Esophagus muscularis mucosa (tissue), 4 donors: ENCODE measurements around the gene FAN1. TPM values are rescaled to one million over a fixed set of nuclear protein-coding genes. Genes with fewer than 3 reads are reported as not detected.

Experiments used
- DNase-seq: peaks from one replicate; pipeline ENCODE4 v3.0.0-alpha.2; 2017; ENCODE audit errors: extremely low spot score
- H3K27ac ChIP-seq, 4 donors: fragments of 200-600 bp; sonication (generic); replicated peaks in 1 of 4; 1 replicate in 3 of 4; 2 replicates in 1 of 4; pipeline ENCODE4 v1.5.1; 2016 to 2019; ENCODE audit warnings: mild to moderate bottlenecking in 1 of 4
- H3K27me3 ChIP-seq, 4 donors: fragments of 200-600 bp; sonication (generic); one replicate each; pipeline versions ENCODE4 v1.5.1 to v1.6.0; 2016 to 2019
- H3K36me3 ChIP-seq, 4 donors: fragments of 200-600 bp; sonication (generic); one replicate each; pipeline ENCODE4 v1.5.1; 2016 to 2019
- H3K4me1 ChIP-seq, 4 donors: fragments of 200-600 bp; sonication (generic); one replicate each; pipeline ENCODE4 v1.5.1; 2016 to 2019
- H3K4me3 ChIP-seq, 4 donors: fragments of 200-600 bp; sonication (generic); 1 replicate in 2 of 4; 2 replicates in 2 of 4; pipeline ENCODE4 v1.5.1; 2016 to 2019; ENCODE audit warnings: mild to moderate bottlenecking in 4 of 4, moderate library complexity in 1 of 4
- H3K9me3 ChIP-seq, 4 donors: fragments of 200-600 bp; sonication (generic); 1 replicate in 3 of 4; 2 replicates in 1 of 4; pipeline ENCODE4 v1.5.1; 2016 to 2019
- EP300 ChIP-seq: sonication (generic); formaldehyde crosslinking; IDR thresholded peaks from one replicate; pipeline ENCODE4 v1.6.1; 2017; ENCODE audit warnings: antibody characterized with exemption
- POLR2A ChIP-seq: fragments of 450-650 bp; IDR thresholded peaks from one replicate; pipeline ENCODE4 v1.6.1; 2017; ENCODE audit warnings: antibody characterized with exemption, moderate library complexity, mild to moderate bottlenecking, low read depth
- POLR2AphosphoS5 ChIP-seq, 2 donors: sonication (generic); formaldehyde crosslinking; IDR thresholded peaks; one replicate each; pipeline ENCODE4 v1.6.1; 2017; ENCODE audit warnings: antibody characterized with exemption in 2 of 2
- WGBS: methylation state at CpG from one replicate; pipeline ENCODE4 v1.1.5; 2018; 5-methylcytosine and 5-hydroxymethylcytosine counted together
- intact Hi-C: fragments of 100-400 bp; cut with DNase I; formaldehyde crosslinking; loops from one replicate; pipeline ENCODE4 v1.15.1; 2023
- small RNA-seq, 3 donors: library from RNA; depleted of rRNA; stranded (forward); fragments of <200 nt; gene quantifications; one replicate each; pipeline ENCODE3, GENCODE V24; 2016
- total RNA-seq, 4 donors: library from RNA; depleted of rRNA; stranded (reverse); fragments of >200 nt; gene quantifications; one replicate each; pipeline versions ENCODE4 v1.1.0 to v1.2.1, GENCODE V29; 2016
- TF ChIP-seq, protein P1 (sequence below), 3 experiments: fragments of 200-600 bp in 2 of 3; fragments of 450-650 bp in 1 of 3; sonication (generic) in 2 of 3; IDR thresholded peaks; one replicate each; pipeline ENCODE4 v1.5.1; 2017 to 2019; ENCODE audit warnings: antibody characterized with exemption in 3 of 3, mild to moderate bottlenecking in 2 of 3, moderate library complexity in 1 of 3

FAN1 gene
- total RNA-seq, 4 donors from 2014 or later: 13.6 to 18.7 (median 17.4) TPM

DNA sequence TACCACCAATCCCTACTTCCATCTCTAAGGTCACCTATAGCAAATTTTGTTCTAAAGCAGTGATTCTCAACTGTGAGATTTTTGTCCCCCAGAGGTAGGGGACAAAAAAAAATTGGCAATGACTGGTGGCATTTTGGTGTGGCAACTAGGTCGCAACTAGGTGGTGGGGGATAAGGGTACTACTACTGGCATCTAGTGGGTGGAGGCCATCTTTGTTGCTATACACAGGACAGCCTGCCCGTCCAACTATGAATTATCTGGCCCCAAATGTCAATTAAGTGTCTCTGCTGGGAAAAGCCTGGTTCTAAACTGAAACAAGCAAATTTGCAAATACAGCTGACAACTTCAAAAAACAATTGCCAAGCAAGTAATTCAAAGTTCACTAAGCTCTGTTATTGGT, 86.3 kb downstream of the FAN1 start:
- H3K9me3 ChIP-seq: no peaks in the 10 kb centered on the region
- peaks cover 36 to 62% (median 58%) of the 10 kb centered on the region in 4 donors for H3K4me1 ChIP-seq
- peak overlapping the region in 3 of 4 donors; percentile 26 to 95 (median 91) for H3K27ac ChIP-seq
- 61% methylated on average over 2 of the region's 2 CpGs for WGBS
- H3K36me3 ChIP-seq: peaks cover 0 to 18% (median 5%) of the 10 kb centered on the region in 4 donors
- no peak for TF ChIP-seq POLR2AphosphoS5 (IDR thresholded peaks at IDR 0.05)
- no peak for TF ChIP-seq POLR2A
- no peak for TF ChIP-seq EP300
- TF ChIP-seq, protein P1, sequence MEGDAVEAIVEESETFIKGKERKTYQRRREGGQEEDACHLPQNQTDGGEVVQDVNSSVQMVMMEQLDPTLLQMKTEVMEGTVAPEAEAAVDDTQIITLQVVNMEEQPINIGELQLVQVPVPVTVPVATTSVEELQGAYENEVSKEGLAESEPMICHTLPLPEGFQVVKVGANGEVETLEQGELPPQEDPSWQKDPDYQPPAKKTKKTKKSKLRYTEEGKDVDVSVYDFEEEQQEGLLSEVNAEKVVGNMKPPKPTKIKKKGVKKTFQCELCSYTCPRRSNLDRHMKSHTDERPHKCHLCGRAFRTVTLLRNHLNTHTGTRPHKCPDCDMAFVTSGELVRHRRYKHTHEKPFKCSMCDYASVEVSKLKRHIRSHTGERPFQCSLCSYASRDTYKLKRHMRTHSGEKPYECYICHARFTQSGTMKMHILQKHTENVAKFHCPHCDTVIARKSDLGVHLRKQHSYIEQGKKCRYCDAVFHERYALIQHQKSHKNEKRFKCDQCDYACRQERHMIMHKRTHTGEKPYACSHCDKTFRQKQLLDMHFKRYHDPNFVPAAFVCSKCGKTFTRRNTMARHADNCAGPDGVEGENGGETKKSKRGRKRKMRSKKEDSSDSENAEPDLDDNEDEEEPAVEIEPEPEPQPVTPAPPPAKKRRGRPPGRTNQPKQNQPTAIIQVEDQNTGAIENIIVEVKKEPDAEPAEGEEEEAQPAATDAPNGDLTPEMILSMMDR (IDR thresholded peaks at IDR 0.05): no peak
- DNase-seq: no peak
- no peaks in the 10 kb centered on the region for H3K27me3 ChIP-seq
- intact Hi-C loops: loop anchor here (10.0 kb wide), 1 partner anchor 505 kb away; no protein-coding TSS in a partner anchor
- H3K4me3 ChIP-seq: peak overlapping the region; percentile 80 to 99 (median 87)

GRCh38 chr15:30990446-30991254, 86.9 kb downstream of the FAN1 start:
- peaks cover 30 to 56% (median 52%) of the 10 kb centered on the region in 4 donors for H3K4me1 ChIP-seq

DNA sequence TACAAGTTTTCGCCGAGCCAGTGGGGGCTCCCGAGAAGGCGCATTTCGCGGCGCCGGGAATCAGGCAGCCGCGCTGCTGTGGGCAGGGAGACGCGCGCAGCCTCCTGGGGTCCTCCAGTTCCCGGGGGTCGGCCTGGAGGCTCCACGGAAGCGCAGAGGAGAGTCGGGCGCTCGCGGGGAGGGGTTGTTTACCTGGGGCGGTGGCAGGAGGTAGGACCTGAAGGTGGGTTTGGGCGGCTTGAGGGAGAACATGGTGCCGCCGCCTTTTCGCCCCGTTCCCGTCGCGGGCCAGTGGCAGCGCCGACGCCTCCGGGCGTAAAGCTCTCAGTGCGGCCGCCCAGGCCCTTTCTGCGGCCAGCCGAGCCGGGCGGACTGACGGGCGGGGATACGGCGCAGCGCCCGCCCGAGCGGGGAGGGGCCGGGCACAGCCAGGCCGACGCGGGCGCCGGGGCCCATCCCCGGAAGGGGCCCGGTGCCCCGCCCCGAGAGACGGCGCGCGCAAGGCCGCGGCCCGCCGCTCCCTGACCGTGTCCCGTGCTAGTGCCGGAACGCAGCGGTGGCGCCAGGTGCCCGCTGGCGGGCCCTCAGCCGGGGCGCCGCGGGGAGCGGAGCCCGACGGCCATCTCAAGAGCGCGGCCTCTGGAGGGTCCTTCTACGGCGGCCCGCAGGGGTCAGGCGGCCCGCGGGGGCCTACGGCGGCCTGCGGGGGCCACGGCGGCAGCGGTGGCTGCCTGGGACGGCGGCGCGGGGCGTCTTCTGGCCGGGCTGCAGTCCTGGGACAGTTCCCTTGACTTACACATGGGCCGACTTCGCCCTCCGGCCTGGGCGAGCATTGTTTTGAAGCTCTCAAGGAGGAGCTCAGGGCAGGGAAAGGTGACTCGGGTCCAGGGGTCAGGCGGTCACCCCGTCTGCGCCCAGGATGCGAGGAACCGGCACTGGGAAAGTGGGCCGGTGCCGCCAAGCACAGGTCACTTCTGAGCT, 87.8 kb downstream of the FAN1 start, which contains the start of gene MTMR10:
TSS of gene MTMR10 (minus strand) at position 374 of the 981 bp plus-strand sequence. CDS start at position 252, 122 bp downstream.
- DNase-seq: no peak
- Histone ChIP-seq H3K36me3 (peaks cover 0 to 10% (median 3%) of the 10 kb centered on the region in 4 donors), H3K4me1 (peaks cover 24 to 48% (median 44%) of the 10 kb centered on the region in 4 donors), H3K27ac (peak within 1 kb of the TSS; percentile 91 to 96 (median 93)), H3K27me3 (no peaks in the 10 kb centered on the region), H3K9me3 (no peaks in the 10 kb centered on the region), H3K4me3 (peak within 1 kb of the TSS; percentile 80 to 99 (median 87))
- WGBS: 2% methylated on average over 22 of the region's 114 CpGs
- TF ChIP-seq, protein P1 (IDR thresholded peaks at IDR 0.05): no peak
- no peak for TF ChIP-seq EP300
- TF ChIP-seq POLR2A: peak; percentile 36
- peak; percentile 58 to 84 for TF ChIP-seq POLR2AphosphoS5 (IDR thresholded peaks at IDR 0.05)
- intact Hi-C loops: loop anchor here (10.0 kb wide), 1 partner anchor 503 kb away; no protein-coding TSS in a partner anchor

More at GRCh38 chr15:30990446-30991254, 86.9 kb downstream of the FAN1 start:
- DNase-seq: no peak
- Histone ChIP-seq H3K4me3 (peak overlapping the region; percentile 80 to 99 (median 87)), H3K36me3 (peaks cover 0 to 15% (median 5%) of the 10 kb centered on the region in 4 donors), H3K27ac (peak overlapping the region; percentile 91 to 96 (median 93)), H3K27me3 (no peaks in the 10 kb centered on the region), H3K9me3 (no peaks in the 10 kb centered on the region)
- TF ChIP-seq POLR2AphosphoS5 (IDR thresholded peaks at IDR 0.05): no peak
- 3% methylated on average over 21 of the region's 24 CpGs for WGBS
- intact Hi-C loops: loop anchor here (10.0 kb wide), 1 partner anchor 504 kb away; no protein-coding TSS in a partner anchor

DNA sequence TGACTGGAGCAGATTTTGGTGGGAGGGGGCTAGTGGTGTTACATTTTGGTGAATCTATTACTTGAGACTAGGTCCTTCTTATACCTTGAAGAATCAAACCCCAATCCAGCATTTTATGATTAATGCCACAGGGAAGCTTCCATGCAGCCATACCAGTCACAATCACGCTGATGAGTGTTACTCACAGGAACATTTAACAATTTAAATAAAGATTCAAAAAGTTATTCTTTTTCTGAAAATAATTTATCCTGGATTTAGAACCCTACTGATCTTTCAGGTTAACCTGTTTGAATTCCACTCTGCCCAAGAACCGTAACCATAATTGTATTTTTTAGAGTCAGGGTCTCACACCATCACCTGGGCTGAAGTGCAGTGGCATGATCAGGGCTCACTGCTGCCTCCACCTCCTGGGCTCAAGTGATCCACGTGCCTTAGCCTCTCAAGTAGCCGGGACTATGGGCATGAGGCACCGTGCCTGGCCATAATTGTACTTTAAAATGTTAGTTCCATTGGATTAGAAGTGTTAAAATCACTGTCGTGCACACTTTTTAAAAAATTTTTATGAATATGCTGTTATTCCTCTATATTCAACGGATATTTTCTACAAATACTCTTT, 88.6 kb downstream of the FAN1 start:
- intact Hi-C loops: loop anchor here (10.0 kb wide), 1 partner anchor 502 kb away; no protein-coding TSS in a partner anchor
- TF ChIP-seq EP300 (no peak), POLR2AphosphoS5 (IDR thresholded peaks at IDR 0.05) (no peak), POLR2A (no peak)
- TF ChIP-seq, protein P1 (IDR thresholded peaks at IDR 0.05): no peak
- no peaks in the 10 kb centered on the region for H3K27me3 ChIP-seq
- 81% methylated on average over 7 of the region's 7 CpGs for WGBS
- H3K4me3 ChIP-seq: peak overlapping the region; percentile 80 to 99 (median 87)
- H3K4me1 ChIP-seq: peaks cover 21 to 43% (median 40%) of the 10 kb centered on the region in 4 donors
- peaks cover 0 to 8% (median 3%) of the 10 kb centered on the region in 4 donors for H3K36me3 ChIP-seq
- no peaks in the 10 kb centered on the region for H3K9me3 ChIP-seq
- DNase-seq: no peak
- peak overlapping the region; percentile 91 to 96 (median 93) for H3K27ac ChIP-seq

Small RNA genes within 50 kb of the gene (small RNA-seq; reads per million reads assigned to genes)
- 0 reads per million in 3 donors for gene RNU6-466P

Other genes with a start within 250 kb of the FAN1 start
- gene MTMR10, start 87.7 kb downstream of the FAN1 start, total RNA-seq: 10 to 100 TPM; 27.4 to 32.3 (median 30.2) TPM
- not detected for gene TRPM1, start 197.8 kb downstream of the FAN1 start, total RNA-seq